ENCODE results near the gene PVALEF.
A peak's percentile ranks its signal among the peaks of the same experiment; 100 is the strongest.
"Not testable (repeated sequence)": the region's sequence is repeated elsewhere in the genome, so short reads cannot be mapped to it uniquely, and the experiment has no call there.

PVALEF gene

DNA sequence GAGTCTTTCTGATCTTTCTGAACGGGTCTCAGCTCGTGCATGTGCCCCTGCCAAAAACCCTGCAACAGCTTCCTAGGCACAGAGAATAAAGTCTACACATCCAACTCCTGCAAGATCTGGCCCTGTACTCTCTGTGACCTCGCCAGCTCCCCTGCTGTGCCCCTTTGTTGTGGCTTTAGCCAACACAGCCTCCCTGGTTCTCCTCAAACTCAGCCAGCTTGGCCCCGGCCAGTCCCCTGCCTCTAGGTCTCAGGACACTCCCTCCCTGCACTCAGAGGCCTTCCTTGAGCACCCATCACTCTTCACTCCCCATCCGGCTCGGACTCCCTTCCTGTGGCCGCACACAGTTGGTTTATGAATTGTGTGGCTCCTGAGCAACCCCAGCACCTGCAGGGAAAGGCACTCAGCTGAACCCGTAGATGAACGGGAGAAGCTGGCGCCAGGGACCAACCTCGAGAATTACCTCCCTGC, 56.1 kb downstream of the PVALEF start:
- no peak for DNase-seq (ENCODE audit: low read depth)

DNA sequence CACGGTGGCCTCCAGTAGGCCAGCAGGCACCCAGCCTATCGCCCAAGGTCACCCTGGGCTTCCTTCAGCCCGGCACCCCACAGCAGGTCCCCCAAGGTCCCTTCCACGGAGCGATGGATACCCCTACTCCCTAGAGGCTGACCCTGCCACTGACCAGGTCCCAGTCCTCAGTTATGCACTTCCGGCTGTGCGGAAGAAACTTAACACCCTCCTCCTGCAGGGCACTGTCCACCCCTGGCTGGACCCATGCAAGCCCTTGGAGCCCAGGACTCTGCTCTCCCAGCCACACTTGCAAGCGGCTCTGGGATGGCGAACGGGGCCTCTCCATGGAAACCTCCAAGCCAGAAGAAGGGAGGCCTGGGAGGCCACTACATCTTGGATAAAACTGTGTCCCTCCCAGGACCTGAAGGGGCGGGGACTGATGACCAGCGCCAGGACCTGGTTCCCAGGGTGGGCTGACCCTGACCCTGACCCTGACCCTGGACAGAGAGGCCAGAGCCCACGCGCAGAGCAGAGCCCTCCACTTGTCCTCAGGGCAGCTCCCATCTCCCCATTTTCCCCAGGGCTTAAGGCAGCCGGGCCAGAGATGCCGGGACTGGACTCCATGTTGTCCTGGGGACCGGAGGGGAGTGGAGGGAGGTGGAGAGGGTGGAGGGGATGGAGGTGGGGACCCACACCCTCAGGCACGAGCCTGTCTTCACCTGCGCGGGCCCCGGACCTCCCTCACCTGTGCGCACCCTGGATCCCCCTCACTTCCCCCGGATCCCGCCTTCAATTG, 56.7 kb downstream of the PVALEF start:
- no peak for DNase-seq (ENCODE audit: low read depth)

DNA sequence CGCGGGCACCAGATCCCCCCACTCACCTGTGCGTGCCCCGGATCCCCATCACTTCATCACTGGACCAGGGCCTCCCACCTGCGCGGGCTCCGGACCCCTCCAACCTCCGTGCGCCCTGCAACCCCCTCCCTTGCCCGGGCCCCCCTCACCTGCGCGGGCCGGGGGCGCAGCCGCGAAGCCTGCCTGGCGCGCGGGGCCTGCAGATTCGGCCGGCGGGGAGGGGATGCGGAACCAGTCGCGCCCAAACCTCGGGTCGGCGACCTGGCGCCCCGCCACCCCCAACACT, 57.3 kb downstream of the PVALEF start:
- no peak for DNase-seq (ENCODE audit: low read depth)

DNA sequence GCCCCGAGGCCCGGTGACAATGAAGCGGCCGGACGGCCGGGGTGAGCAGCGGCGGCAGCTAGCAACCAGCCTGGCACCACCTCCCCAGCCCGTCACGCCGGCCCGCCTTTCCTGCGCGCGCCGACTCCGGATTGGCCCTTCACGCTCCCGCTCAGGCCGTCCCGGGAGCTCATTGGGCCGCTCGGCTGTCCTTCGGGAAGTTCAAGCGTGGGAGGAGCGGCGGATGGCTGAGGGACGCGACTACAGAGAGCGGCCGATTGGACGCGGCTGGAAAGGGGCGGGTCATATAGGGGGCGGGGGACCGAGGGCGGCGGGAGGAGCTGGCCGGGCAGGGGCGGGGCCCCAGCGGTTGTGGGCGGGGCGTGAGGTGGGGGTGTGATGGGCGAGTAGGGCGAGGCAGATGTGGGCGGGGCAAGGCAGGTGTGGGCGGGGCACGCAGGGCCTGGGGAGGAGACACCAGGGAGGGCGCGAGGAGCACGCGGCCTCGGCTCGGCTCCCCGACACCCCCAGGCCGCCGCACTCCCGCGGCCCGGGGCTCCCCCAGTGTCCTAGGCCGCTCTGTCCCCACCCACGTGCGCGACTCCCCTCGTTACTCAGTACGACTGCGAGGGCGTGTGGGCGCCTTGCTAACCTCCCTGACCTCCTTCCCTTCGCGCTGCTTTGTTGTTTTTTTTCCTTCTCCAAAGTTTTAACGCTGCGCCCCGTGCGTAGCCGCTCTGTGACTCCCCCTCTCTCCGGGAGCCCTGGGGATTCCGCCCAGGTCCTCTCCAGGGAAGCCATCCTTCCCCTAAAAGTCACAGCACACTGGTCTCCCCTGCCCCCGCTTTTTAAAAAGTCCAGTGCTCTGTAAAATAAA, 57.8 kb downstream of the PVALEF start, which contains the start of gene CEP131:
Gene CEP131, minus strand, starts transcription at position 60 of the 856 bp plus-strand sequence. CDS start 2,909 bp downstream, outside the sequence.
- DNase-seq (ENCODE audit: low read depth), result peak; percentile 99

DNA sequence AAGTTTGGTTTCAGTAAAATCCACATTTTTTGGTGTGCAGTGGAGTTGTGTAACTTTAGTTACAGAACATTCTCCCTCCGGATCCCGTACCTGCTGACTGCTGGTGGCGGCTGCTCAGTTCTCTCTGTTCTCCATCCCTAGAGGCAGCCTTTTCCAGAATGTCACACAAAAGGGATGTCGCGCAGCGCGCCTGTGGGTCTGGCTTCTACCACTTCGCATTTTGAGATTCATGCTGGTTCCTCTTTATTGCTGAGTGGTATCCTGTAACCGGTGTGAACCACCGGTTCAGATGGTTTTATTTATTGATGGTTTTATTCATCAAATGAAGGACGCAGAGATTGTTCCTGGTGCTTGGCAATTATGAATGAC, 58.4 kb downstream of the PVALEF start:
- DNase-seq (ENCODE audit: low read depth), result no peak

DNA sequence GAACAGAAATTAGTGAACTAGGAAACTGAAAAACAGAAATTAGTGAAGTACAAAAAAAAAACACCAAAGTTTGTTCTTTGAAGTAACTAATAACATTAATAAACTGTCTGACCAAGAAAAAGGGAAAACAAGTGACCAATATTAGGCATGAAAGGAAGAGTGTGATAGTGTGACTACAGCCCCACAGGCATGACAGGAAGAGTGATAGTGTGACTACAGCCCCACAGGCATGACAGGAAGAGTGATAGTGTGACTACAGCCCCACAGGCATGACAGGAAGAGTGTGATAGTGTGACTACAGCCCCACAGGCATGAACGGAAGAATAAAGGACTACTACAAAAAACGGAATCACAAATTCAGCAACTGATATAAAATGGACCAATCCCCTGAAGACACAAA, 62.3 kb downstream of the PVALEF start:
- DNase-seq (ENCODE audit: low read depth), result not testable (repeated sequence)

DNA sequence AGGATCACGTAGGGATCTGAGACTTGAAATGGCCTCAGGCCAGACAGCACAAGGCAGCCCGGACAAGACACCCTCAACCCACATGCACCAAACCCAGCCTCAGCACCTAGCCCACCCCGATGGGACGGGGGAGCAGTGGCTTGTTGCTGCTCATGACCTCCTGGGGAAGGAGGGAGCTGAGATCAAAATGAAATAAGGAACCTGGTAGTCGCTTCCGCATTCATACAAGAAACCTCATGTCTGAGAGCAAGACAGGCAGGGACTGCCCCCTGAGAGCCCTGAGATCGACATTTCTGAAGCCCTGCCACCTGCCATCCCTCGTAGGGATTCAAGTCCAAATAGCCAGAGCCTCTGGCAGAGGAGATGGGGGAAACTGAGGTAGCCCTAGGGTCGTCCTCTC, 63.1 kb downstream of the PVALEF start:
- no peak for DNase-seq (ENCODE audit: low read depth)

DNA sequence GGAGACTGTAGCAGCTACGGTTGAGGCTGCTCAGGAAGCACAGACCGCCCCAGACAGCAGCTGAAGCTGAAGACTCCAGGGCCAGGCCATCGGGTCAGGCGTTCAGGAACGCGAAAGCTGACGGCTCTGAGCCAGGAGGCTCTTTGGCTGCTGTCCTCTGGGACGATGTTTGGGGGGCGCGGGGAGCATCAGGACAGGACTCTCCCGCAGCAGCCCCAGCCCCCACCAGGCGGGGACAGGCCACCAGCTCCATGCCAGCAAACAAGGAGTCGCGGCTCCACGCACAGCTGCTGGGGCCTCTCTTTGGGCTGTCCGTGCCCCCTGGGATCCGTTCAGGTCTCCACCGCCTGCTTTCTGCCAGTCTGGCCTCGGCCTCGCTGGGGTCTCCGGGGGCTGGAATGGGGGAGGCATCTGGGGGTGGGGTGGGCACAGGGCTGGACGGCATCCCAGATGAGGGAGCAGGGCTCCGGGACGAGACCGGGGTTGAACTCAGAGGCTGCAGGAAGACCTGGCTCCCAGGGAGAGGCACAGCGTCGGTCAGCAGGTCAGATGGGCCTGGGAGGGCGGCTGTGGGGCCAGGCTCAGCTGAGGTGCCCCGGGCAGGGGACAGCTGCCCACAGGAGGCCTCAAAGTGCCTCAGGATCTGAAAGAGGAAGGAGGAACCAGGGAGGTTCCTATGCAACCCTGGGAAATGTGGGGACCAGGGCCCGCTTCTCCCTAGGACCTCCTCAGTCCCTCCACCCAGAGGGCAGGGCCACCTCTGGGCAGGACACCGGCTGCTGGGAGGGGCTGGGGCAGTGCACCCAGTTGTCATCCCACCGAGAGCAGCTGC, 63.7 kb downstream of the PVALEF start:
- DNase-seq (ENCODE audit: low read depth), result no peak

DNA sequence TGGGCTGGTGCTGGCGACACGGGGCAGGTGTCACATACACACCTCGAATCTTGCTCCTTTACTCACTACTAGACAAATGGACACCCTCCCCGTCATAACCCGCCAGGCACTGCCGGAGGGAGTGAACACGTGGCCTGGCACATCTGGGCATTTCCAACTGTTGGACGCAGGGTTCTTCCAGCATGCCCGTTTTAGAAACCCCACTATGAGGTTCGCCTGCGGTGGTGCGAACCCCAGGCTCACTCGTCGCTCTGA, 64.3 kb downstream of the PVALEF start:
- DNase-seq (ENCODE audit: low read depth), result no peak

DNA sequence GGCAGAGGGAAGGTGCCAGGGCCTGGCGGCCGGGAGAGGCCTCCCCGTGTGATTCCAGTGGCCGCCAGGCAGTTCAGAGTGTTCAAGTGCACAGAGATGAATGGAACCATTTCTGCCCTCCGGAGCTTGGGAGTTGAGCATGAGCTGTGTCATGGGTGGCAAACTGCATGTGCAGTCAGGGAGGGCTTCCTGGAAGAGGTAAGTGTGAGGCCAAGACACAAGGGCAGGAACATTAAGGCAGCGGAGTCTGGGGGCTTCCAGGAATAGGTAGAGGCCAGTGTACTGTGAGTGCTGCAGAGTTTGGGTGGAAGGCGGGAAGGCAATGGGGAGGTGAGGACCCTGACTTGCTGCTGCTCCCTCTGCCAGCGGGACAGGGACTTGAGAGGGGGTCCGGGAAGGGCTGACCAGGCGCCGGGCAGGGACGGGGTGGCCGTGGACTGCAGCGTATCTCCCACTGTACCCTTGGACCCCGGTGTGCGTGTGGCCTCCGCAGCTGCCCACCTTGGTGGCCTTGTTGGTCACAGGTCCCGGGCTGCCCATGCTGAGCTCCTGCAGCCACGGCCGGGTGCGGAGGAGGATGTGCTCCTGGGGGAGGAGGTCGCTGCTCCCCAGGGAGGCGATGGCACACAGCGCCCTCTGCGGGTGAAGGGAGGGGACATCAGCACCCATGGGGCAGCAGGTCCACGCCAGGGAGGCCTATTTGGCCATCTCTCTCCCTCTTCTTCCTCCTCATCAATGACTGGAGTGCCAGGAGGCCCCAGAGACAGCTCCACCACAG, 64.9 kb downstream of the PVALEF start:
- DNase-seq (ENCODE audit: low read depth), result no peak

DNA sequence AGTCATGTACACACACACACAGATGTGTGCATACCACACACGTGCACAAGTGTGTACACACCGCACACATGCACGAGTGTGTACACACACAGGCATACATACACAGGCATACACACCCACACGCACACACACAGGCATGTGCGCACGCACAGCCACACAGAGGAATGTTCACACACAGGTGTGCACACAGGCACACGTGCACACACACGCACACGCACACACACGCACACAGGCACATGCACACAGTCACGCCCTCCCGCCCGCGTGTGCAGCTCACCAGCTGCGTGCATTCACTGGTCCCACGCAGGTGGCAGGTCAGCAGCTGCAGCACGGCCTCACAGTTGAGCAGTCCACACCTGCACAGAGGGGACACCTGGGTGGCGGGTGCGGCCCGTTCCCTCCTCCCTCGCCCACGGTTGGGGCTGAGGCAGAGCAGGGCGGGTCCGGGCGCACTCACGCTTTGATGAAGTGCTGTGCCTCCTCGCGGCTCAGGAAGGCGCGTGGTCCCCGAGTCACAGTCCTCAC, 65.9 kb downstream of the PVALEF start:
- DNase-seq (ENCODE audit: low read depth), result no peak

DNA sequence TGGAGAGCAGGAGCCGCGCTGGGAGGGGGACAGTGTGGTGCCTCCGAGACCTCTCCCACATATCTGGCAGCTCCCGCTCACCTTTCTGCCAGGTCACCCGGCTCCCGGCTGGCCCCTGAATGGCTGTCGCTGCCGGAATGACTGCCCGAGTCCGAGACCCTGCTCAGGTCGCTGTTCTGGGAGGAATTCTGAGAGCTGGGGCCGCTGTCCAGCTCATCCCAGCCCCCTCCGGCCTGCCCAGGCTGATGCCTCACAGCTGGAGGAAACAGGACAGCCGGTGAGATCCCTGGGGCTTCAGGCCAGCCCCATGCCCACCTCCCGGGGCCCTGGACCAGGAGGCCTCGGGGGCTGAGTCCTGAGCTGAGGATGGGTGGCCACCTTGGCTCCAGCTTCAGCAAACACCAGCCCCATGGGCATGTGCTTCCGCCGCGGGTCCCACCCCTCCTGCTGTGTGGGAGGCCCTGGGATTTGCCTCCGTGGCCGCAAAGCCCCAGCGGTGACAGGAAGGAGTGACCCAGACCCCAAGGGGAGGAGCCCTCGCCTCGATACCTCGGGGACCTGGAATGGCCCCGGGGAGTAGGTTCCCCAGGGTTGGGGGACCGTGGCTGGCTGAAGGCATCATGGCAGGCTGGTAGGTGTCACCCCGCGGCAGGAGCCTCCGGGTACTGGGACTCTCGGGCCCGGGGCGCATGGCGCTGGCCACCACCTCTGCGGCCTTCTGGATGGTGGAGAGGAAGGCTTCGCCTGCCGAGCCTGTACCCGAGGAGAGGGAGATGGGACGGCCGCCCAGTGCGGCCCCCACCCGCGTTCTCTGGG, 66.7 kb downstream of the PVALEF start:
- no peak for DNase-seq (ENCODE audit: low read depth)
